ENCODE measurements around the gene ARMC9.

ARMC9 gene

DNA sequence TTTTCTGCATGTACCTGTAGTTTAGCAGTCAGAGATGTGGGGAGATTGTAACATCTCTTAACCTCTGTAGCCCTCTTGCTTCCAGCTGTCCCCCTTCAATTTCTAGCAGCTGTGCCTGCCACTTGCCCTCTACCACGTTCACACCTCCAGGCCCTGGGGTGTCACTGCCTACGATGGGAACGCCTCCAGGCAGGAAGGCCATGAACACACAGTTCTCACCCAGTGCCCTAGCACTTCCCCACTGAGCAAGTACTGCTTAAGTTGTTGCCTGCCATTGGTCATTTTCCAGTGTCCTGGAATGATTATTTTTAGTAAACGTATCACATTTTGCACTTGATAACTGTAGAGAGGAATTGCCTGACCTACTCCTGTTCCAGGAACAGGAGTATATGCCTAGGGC lies 120.0 kb downstream of the ARMC9 start:
- no peak for DNase-seq

- no peak for DNase-seq
These were observed 120.5 kb downstream of the ARMC9 start for GRCh38 chr2:231318954-231319353.

DNA sequence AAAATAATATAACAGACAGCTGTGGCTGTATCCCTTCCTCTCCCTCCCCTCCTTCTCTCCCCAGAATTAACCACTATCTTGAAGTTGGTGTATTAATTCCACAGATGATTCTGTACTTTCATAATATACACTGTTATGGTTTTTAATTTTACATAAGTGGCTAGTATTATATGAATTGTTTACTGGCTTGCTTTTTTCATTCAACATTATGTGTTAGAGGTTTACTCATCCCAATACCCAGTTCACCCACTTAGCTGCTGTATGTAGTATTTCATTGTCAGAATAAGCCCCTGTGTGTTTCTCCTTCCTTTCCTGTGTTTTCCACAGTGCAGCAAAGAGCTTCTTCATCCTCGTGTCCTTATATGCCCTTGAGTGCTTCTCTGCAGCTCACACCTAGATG lies 121.4 kb downstream of the ARMC9 start:
- DNase-seq, result no peak

- DNase-seq, result no peak
These were observed 122.6 kb downstream of the ARMC9 start for GRCh38 chr2:231321021-231321420.

GRCh38 chr2:231321556-231322334 lies 123.3 kb downstream of the ARMC9 start:
- DNase-seq, result no peak

DNA sequence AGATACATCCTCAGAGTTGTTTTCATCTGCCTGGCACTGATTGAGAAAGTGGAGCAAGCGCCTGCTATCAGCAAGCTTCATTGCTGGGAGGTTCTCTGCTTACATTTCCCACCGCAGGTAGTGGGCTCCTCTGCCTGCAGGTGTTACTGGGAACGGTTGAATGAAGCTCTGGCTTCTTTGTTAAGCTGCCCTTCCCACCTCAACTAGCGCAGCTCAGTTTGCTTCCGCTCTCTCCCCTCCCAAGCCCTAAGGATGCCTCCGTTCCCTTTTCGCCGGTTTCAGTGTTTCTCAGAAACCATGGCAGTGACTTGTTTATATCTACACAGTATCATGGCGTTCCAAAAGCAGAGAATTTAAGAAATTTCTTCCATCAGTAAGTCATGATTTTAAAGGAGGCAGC lies 124.9 kb downstream of the ARMC9 start:
- no peak for DNase-seq

DNA sequence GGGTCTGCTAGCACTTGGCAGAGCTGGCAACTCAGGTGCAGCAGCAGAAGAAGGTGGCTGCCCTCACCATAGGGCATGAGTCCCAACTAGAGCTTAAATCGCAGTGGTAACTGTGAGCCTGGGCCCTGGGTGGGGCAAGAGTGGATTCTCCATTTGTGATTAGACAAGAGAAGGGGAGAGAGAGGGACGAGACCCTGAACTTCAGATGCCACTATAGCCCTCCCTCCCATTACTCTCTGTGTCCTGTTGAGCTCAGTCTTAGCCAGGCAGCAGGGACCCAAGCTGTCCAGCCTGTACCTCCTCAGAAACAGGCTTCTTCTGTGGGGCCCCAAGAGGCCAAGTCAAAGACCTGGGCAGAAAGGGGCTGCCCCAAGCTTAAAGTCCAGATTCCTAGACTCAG lies 127.4 kb downstream of the ARMC9 start:
- DNase-seq, result no peak

DNA sequence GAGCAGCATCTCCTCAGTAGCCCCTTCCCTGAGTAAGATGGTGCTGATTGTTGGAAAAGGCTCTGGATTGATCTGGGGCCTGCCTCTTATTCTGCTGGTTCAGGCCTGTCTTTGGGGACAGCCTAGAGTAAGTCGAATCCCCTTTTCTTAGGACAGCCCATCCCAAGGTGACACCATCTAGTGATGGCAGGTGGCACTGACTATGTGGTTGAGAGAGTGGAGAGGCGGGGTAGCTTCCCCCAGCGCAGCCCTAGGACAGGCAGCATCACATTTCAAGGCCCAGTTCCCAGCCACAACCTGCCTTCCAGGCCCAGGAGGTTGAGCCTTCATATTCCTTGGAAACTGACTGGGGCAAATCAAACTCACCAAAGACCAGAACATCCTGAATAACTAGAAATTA lies 128.0 kb downstream of the ARMC9 start:
- no peak for DNase-seq

DNA sequence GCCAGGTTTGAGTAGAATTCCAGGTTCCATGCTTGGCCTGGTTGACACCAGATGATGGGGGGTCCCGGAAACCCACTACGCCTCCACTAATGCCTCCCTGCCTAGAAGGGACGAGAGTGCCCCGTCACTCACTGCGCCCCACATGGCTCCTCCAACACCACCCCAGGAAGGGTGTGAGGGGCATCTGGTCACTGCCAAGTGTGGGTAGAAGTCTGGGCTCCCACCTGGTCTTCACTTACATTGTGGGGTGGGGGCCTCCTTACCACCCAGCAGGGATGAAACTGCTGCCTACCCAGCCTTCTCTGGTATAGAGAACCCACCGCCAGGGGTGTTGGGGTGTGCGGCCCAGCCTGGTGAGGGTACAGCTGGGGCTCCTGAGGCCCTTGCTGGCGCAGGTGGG lies 131.9 kb downstream of the ARMC9 start:
- DNase-seq, result no peak

- no peak for DNase-seq
These were observed 133.1 kb downstream of the ARMC9 start for GRCh38 chr2:231331533-231331932.

GRCh38 chr2:231332388-231332787 lies 134.0 kb downstream of the ARMC9 start:
- DNase-seq, result no peak

DNA sequence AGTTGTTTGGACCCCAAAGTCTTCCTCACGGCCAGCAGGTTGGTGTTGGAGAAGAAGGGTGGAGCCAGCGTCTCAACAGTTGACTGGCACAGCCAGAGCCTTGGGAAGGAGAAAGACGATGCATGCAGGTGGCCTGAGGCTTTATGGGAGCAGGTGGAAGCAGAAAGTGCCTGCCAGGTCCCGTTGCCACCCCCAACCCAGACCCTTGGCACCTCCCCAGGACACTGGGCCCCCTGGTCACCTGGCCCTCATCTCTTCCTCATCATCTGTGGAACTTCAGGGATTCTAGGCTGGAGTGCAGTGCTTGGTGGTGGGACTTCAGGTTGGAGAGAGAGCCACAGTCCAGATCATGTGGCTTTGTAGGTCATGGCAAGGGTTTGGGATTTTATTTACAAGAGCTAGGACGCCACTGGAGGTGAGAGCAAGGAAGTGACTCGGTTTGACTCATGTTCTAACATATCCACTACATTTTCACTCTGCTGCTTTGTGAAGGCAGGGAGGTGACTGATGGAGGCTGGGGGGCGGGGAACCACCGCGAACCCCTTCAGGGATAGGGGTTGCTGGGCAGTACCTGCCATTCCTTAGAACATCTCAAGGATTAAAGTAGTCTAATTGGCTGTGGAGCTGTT lies 134.6 kb downstream of the ARMC9 start:
- no peak for DNase-seq

DNA sequence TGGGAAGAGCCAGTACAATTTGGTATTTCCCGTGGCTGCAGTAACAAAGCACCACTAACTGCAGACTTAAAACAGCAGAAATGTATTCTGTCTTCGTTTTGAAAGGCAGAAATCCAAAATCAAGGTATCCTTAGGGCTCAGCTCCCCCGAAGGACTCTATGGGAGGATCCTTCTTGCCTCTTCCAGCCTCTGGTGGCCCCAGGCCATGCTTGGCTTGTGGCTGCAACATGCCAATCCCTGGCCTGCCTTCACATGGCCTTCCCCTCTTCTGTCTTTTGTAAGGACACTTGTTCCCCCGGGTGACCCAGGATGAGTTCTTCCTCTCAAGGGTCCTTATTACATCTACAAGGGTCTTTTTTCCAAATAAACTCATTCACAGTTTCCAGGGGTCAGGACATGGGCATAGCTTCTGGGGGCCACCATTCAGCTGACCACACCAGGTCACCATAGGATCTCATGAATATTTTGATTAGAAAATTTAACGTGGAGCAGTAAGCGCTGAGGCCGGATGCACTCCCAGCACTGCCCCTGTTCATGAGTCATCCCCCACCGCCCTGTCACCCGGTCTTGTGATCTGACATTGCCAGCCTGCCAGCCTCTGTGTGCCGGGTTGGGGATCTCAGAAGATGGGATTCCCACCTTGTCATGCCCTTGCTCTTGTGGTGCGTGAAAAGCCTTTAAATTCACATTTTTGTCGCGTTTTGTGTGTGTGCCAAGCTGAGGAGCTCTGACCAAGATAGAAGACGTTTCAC lies 135.9 kb downstream of the ARMC9 start:
- DNase-seq, result no peak

DNA sequence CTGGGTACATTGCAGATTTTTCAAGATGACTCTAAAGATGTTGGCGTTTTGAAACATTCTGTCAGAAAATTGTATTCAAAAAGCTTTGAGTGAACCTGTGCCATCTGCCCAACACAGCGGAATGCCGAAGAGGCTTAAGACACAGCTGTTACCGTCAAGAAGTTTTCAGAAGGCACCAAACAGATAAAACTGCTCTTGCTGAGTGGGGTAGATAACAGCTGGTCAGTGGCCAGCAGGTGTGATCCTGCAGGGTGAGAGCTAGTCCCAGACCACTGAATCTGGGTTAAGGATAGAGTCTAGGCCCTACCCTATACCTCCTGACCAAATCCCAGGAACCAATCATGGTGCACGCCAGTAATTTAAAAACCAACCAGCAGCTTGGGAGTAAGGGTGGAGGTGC lies 136.6 kb downstream of the ARMC9 start:
- DNase-seq, result no peak

DNA sequence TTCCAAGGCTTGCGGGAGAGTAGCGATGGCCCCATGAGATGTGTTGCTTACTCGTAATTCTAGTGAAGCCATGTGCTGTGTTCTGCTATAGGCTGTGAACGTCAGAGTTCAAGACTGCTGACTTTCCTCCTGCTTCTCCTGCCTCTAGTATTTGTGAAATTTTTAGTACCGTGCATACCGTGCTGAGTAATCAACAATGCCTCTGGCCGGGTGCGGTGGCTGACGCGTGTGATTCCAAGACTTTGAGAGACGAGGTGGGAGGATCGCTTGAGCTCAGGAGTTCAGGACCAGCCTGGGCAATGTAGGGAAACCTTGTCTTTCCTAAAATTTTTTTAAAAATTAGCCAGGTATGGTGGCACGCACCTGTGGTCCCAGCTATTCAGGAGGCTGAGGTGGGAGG lies 137.2 kb downstream of the ARMC9 start:
- DNase-seq, result no peak

GRCh38 chr2:231336236-231336635 lies 137.8 kb downstream of the ARMC9 start:
- no peak for DNase-seq

DNA sequence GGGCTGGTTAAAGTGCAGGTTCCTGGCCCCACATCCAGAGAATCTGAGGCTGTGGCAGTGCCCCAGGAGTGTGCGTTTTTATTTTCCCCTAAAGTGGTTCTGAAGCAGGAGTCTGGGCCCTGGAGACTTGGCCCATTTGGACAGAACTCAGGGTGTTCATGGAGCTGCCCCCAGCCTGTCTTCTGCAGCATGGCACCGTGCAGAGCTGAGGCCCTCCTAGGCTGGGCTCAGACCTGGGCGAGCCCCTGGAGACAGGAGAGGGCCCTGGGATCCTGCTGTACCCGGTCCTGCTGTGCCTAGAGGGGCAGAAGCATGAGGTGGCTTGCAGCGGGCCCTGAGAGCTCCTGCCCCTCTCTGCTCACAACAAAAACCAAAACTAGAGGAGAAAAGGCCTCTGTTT lies 138.3 kb downstream of the ARMC9 start:
- no peak for DNase-seq

DNA sequence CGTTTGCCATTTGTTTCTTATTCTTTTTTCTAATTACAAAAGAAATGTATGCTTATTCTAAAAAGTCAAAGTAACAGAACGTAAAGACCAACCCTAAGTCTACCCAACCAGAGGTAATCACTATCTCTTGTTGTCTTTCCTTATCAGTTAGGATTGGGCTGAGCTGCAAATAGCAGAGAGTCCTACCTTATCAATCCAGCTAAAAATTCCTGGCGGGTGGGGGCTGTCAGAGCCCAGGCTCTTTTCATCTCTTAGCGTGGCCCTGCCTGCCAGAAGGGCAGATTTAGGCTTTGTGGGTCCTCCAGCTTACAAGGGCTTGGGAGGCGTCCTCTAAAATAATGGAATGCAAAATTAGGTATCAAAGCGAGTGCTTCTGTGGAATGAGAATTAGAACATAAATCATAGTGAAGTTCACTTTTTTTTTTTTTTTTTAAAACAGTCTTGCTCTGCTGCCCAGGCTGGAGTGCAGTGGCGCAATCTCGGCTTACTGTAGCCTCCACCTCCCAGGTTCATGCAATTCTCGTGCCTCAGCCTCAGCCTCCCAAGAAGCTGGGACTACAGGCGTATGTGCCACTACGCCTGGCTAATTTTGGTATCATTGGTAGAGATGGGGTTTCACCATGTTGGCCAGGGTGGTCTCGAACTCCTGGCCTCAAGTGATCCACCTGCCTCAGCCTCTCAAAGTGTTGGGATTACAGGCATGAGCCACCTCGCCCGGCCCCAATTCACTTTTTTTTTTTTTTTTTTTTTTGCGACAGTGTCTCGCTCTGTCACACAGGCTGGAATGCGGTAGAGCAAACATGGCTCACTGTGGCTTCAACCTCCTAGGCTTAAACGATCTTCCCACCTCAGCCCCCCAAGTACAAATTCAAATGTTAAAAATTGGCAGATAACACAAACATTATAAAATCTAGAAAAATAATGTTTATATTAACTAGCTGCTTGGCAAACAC lies 139.7 kb downstream of the ARMC9 start:
- DNase-seq, result no peak

- DNase-seq, result no peak
These were observed 140.9 kb downstream of the ARMC9 start for GRCh38 chr2:231339316-231339715.

- no peak for DNase-seq
These were observed 142.7 kb downstream of the ARMC9 start for GRCh38 chr2:231341100-231341499.

DNA sequence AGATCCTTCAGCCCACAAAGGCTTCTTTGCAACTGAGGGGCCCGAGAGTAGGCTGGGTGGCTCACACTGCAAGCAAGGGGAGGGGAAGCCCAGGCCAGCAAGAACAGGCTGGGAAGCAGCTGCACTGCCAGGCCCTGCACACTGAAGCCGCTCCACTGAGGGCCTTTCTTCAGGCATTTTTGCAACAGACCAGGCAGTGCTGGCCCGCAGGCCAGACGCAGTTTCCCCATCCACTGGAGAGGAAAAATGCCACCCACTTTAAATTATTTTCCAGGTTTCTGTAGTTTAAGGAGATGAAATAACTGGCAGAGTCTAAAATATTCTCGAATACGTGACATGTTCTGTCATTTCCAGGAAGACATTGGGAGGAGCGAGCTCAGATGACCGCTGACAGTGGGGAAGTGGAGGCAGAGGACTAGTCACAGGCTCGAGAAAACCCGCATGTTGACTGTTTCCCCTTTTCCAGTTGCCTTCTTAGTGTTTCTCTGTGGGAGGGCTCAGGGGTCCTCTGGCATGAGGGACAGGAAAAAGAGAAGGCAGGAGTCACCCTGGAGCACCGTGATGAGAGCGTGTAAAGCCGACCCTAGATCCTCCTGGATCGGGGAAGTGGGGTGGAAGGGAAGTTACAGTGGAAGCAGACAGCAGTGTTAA lies 143.8 kb downstream of the ARMC9 start:
- DNase-seq, result no peak

DNA sequence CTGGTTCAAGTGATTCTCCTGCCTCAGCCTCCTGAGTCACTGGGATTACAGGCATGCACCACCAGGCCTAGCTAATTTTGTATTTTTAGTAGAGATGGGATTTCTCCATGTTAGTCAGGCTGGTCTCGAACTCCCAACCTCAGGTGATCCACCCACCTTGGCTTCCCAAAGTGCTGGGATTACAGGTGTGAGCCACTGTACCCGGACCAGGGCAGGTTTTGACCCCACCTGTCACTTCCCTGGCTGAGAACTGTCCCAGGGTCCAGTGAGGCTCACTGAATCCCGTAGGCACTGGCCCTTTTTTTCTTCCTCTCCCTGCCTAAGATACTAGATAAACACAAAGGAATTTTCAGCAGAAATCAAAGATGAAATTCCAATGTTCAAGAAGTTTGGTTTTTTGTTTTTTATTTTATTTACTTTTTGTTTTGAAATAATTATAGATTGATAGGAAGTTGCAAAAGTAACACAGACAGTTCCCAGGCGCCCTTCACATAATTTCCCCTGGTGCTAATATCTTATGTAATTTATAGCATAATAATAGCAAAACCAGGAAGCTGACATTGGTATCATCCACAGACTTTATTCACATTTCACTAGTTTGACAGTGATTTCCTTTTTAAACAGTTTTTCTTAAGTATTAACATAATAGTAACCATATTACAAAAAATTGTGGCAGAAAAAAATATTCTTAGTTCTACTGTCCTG lies 144.7 kb downstream of the ARMC9 start:
- DNase-seq, result no peak

Measured in RPMI8226 (cell line).